Adrenal gland (tissue), 12 donors: ENCODE measurements around the gene DCC. TPM values are rescaled to one million over a fixed set of nuclear protein-coding genes. Genes with fewer than 3 reads are reported as not detected.
A peak's percentile ranks its signal among the peaks of the same experiment; 100 is the strongest.

ENCODE experiments used
- DNase-seq, 7 donors: peaks; one replicate each; pipeline ENCODE4 v3.0.0-alpha.2; 2019 to 2020
- H3K27ac ChIP-seq, 5 donors: fragments of 200-600 bp; sonication (generic) in 4 of 5; 1 replicate in 3 of 5; 2 replicates in 2 of 5; pipeline versions ENCODE4 v1.5.1 to v1.8.0; 2016 to 2020; ENCODE audit warnings: mild to moderate bottlenecking in 1 of 5
- H3K27me3 ChIP-seq: fragments of 200-600 bp; 2 replicates; pipeline ENCODE4 v1.8.0; 2021
- H3K36me3 ChIP-seq, 2 donors: fragments of 200-600 bp; replicated peaks in 1 of 2; 1 replicate in 1 of 2; 2 replicates in 1 of 2; pipeline versions ENCODE4 v1.5.1 to v1.8.0; 2018 to 2022
- H3K4me1 ChIP-seq, 2 donors: fragments of 200-600 bp; replicated peaks in 1 of 2; 1 replicate in 1 of 2; 2 replicates in 1 of 2; pipeline versions ENCODE4 v1.5.1 to v1.8.0; 2018 to 2021
- H3K4me3 ChIP-seq, 4 donors: fragments of 200-600 bp; sonication (generic) in 3 of 4; one replicate each; pipeline ENCODE4 v1.5.1; 2016 to 2018
- H3K9me3 ChIP-seq, 3 donors: fragments of 200-600 bp; sonication (generic) in 1 of 3; replicated peaks in 1 of 3; 1 replicate in 2 of 3; 2 replicates in 1 of 3; pipeline versions ENCODE4 v1.5.1 to v1.8.0; 2016 to 2021
- POLR2A ChIP-seq, 2 donors: fragments of 450-650 bp; IDR thresholded peaks; one replicate each; pipeline ENCODE4 v1.6.1; 2017; ENCODE audit warnings: antibody characterized with exemption in 2 of 2, mild to moderate bottlenecking in 2 of 2, moderate library complexity in 1 of 2
- WGBS, 4 donors: extraction: QIAGEN DNeasy Blood & Tissue Kit in 2 of 4; methylation state at CpG; one replicate each; pipeline versions ENCODE4 v1.1.5 to v1.1.7; 2013 to 2017; 5-methylcytosine and 5-hydroxymethylcytosine counted together
- intact Hi-C, 2 donors: fragments of 100-400 bp; cut with DNase I; formaldehyde crosslinking; loops; one replicate each; pipeline versions ENCODE4 v1.14.1 to v1.15.0; 2022 to 2023
- polyA plus RNA-seq, 3 donors: library from polyadenylated mRNA; stranded (reverse); fragments of 200-250 nt in 2 of 3; fragments of 350-450 nt in 1 of 3; fragmentation: Illumina TruSeq in 1 of 3; extraction: RNeasy Lipid Tissue Mini Kit (QIAGEN cat#74804) in 1 of 3; gene quantifications; one replicate each; pipeline ENCODE4 v1.2.3, GENCODE V29; 2013 to 2014
- total RNA-seq, 9 donors: library from RNA; depleted of rRNA in 4 of 9; stranded (reverse); fragments of >200 nt in 4 of 9; fragments of 120-200 nt in 1 of 9; fragmentation: NEBNext Ultra II Directional in 1 of 9; extraction: Animal tissue kit (Norgen Biotek cat#: 25700) in 1 of 9; gene quantifications; one replicate each; pipeline versions ENCODE4 v1.1.0 to v1.2.4, GENCODE V29; 2013 to 2023
- TF ChIP-seq, protein P1 (sequence below), 6 experiments: fragments of 450-650 bp in 4 of 6; fragments of 200-600 bp in 2 of 6; sonication (generic) in 1 of 6; IDR thresholded peaks; 1 replicate in 5 of 6; 2 replicates in 1 of 6; pipeline versions ENCODE4 v1.5.1 to v1.8.0; 2016 to 2021; ENCODE audit warnings: antibody characterized with exemption in 6 of 6, mild to moderate bottlenecking in 2 of 6, moderate library complexity in 1 of 6
- donor health status: healthy with polysubstance abuse.
- donor health status: Bipolar disorder and iron deficiency.
- donor health status: DM: yes; HTN: yes; CAD: no.
- donor health status: DM: no; HTN: no; CAD: no.
- donor health status: DM: no; HTN: no; CAD: no.
- donor health status: DM: yes; HTN: yes; CAD: no.

Gene DCC
- total and polyA plus RNA-seq, 12 donors: 0.33 to 3.5 (median 1.1) TPM; not detected in 1

DNA sequence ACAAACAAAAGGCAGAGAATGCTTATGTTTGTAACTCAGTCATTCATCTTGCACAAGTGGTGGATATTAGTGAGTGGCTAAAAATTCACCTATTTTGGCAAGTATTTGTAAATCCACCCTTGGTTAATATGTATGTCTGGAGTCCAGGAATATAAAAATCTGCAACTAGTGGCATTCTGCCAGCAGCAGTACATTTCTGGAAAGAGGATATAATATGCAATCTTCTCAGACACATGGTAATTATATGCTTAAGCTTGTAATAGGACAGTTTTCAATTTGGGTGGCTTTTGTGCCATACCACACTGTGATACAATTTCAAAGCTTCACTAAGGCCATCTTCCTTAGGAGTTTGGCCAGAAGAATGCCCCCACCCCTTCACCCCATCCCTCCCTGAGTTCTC lies 1191.2 kb downstream of the DCC start:
- Histone ChIP-seq H3K4me3 (no peak overlapping the region), H3K4me1 (no peaks in the 10 kb centered on the region), H3K27me3 (no peaks in the 10 kb centered on the region), H3K27ac (no peak overlapping the region), H3K36me3 (no peaks in the 10 kb centered on the region), H3K9me3 (no peaks in the 10 kb centered on the region)
- intact Hi-C loops: no loop called here
- TF ChIP-seq, protein P1, sequence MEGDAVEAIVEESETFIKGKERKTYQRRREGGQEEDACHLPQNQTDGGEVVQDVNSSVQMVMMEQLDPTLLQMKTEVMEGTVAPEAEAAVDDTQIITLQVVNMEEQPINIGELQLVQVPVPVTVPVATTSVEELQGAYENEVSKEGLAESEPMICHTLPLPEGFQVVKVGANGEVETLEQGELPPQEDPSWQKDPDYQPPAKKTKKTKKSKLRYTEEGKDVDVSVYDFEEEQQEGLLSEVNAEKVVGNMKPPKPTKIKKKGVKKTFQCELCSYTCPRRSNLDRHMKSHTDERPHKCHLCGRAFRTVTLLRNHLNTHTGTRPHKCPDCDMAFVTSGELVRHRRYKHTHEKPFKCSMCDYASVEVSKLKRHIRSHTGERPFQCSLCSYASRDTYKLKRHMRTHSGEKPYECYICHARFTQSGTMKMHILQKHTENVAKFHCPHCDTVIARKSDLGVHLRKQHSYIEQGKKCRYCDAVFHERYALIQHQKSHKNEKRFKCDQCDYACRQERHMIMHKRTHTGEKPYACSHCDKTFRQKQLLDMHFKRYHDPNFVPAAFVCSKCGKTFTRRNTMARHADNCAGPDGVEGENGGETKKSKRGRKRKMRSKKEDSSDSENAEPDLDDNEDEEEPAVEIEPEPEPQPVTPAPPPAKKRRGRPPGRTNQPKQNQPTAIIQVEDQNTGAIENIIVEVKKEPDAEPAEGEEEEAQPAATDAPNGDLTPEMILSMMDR (IDR thresholded peaks at IDR 0.05): no peak
- no peak for TF ChIP-seq POLR2A (IDR thresholded peaks at IDR 0.05)
- no peak for DNase-seq

- no peak overlapping the region for H3K27ac ChIP-seq
- no peak for DNase-seq
- TF ChIP-seq, protein P1 (IDR thresholded peaks at IDR 0.05): no peak
- TF ChIP-seq POLR2A (IDR thresholded peaks at IDR 0.05): no peak
- no peak overlapping the region for H3K4me3 ChIP-seq
- H3K27me3 ChIP-seq: no peaks in the 10 kb centered on the region
- WGBS, 4 donors: 39 to 58% (median 46%) methylated on average over 1 of the region's 1 CpG
- H3K4me1 ChIP-seq: no peaks in the 10 kb centered on the region
- no peaks in the 10 kb centered on the region for H3K36me3 ChIP-seq
- intact Hi-C loops: no loop called here
- H3K9me3 ChIP-seq: no peaks in the 10 kb centered on the region
Measured at GRCh38 chr18:53531896-53532295, 1191.9 kb downstream of the DCC start.

DNA sequence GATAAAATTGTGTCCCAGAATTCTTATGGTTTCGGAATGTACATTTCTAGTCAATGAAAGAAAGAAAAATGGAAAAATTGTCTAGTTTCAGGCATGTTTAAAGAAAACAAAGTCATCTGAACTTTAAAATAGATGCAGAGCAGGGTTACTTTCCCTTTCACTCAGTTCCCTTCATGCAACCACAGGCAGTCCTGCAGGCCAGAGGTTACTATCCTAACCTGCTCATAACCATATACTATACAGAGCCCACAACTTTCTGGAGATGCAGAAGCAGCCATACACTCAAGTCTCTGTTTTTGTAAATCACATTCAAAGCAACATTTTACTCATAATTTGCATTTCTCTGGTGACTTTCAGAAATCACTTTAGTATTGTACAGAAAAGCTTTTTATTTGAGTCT lies 1194.2 kb downstream of the DCC start:
- no peaks in the 10 kb centered on the region for H3K9me3 ChIP-seq
- intact Hi-C loops: no loop called here
- TF ChIP-seq, protein P1 (IDR thresholded peaks at IDR 0.05): no peak
- TF ChIP-seq POLR2A (IDR thresholded peaks at IDR 0.05): no peak

DNA sequence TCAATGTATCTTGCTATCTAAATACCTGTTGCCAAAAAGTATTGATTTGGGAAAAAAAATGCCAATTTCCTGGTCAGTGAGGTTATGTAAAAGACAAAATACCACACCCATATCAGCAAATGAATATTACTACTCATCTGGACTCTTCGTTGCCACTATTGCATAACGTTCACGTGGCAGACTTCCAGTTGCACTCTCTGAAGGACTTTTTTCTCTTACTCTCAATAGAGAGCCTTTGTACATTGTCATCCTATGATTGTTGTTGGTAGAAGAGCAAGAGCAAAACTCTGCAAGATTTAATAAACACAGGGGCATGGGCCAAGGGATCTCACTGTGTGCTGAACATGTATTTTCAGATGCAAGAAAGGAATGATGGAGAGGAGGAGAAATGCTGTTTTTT lies 1194.7 kb downstream of the DCC start:
- no peak overlapping the region for H3K4me3 ChIP-seq
- no peaks in the 10 kb centered on the region for H3K36me3 ChIP-seq
- no peak for TF ChIP-seq POLR2A (IDR thresholded peaks at IDR 0.05)
- TF ChIP-seq, protein P1 (IDR thresholded peaks at IDR 0.05): no peak
- DNase-seq: peak; percentile 26 to 66 (median 45)
- no peaks in the 10 kb centered on the region for H3K27me3 ChIP-seq
- intact Hi-C loops: no loop called here
- H3K4me1 ChIP-seq: no peaks in the 10 kb centered on the region
- WGBS, 4 donors: 30 to 37% (median 33%) methylated on average over 3 of the region's 3 CpGs
- H3K9me3 ChIP-seq: no peaks in the 10 kb centered on the region
- no peak overlapping the region for H3K27ac ChIP-seq

More for the DNA sequence above, 1194.2 kb downstream of the DCC start:
- Histone ChIP-seq H3K27me3 (no peaks in the 10 kb centered on the region), H3K36me3 (no peaks in the 10 kb centered on the region), H3K4me1 (no peaks in the 10 kb centered on the region), H3K27ac (no peak overlapping the region), H3K4me3 (no peak overlapping the region)
- 61 to 79% (median 69%) methylated on average over 1 of the region's 1 CpG for WGBS, 4 donors
- no peak for DNase-seq
